NCI-H446 (cell line): Measurements from ENCODE around the gene PSAP.
"Not testable (repeated sequence)": the region's sequence is repeated elsewhere in the genome, so short reads cannot be mapped to it uniquely, and the experiment has no call there.

ENCODE experiments used
- DNase-seq, 2 experiments: peaks; one replicate each; lab custom pipeline; 2025; lab: John Stamatoyannopoulos, UW

Gene PSAP

DNA sequence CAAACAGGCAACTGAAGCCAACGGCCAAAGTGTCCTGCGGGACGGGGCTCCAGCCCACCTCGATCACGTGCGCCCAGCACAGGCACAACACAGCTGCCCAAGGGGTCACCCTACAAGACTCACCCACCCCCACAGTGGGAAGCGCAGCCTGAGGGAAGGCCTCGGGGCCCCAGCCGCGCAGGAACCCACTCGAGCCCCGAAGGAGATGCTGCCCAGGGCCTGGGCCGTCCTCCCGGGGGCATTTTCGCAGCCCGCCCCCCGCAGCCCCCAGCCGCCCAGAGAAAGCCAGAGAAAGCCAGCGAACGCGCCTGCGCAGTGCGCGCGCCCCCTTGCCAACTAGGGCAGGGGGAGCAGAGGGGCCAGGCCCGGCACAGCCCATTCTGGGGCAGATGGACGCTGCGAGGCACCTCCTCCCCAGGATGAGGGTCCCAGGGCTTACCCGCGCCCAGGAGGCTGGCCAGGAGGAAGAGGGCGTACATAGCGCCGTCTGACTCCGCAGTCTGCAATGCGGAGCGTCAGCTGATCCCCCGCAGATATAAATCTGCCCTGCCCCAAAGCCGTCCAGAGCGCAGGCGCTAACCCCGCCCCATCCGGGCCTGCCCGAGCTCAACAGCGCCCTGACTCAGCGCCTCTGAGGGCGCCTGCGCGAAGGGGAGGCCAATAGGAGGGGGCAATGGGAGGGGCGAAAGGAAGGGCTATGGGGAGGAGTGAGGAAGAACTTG lies at the start of gene PSAP:
PSAP (minus strand) TSS at position 509 of the 722 bp plus-strand sequence; CDS start at position 479, 30 bp downstream.
- peak; percentile 87 to 95 for DNase-seq

DNA sequence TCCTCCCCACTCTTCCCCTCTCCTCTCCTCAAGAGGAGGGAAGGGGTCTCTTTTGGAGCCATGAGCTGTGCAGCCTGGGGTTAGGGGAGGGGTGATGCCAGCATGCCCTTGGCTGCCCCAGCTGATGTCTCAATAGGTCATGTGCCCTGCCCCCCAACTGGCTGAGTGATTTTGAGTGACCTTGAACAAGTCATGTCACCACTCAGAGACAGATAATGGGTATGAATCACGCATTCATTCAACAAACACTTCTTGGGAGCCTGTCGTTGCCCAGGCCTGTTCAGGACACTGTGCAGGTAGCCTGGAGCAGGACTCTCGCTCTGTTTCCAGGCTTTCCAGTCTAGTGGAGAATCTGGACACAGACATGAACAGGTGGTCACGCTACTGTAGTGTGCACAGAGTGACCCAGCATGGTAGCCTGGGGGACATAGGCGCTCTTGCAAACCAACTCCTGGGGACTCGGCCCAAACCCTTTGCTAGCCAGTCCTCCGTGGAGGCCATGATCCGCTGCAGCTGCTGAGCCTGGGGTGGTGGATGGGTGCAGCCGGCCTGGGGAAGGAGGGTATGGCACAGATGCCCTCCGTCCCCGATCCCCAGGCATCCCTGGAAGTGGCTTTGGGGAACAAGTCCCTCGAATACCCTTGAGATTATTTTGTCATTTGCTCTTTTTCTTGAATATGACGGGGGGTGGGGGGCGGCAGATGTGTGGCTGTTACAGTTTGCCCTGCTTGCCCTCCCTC lies 49.6 kb upstream of the PSAP start:
- DNase-seq: no peak

DNA sequence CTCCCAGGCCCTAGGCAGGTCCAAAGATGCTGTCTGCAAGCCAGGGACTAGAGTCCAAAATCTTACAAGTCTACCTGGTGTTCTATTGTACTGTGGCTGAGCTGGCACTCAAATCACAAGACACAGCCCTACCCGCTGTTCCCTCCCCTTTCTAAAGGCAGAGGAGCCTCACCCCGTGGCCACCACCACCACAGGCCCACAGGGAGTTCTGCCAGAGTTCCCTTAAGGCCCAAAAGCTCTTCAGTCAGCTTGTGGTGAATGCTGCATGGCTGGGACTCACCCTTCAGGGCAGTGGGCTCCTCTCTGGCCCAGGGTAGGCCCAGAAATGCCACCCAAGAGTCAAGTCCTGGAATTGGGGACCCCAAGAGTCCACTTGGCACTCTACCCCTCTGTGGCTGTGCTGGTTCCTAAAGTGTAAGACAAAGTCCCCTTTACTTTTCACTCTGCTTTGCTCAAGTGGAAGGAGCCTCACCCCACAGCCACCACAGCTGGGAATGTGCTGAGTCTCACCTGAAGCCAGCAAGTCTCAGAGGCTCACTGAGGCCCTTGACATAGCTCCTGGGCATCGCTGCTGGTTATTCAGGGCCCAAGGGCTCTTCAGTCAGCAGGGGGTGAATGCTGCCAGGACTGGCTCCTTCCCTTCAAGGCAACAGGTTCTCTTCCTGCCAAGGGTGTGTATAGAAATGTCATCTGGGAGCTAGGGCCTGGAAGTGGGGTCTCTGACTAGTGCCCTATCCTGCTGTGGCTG lies 48.8 kb upstream of the PSAP start:
- DNase-seq: no peak

DNA sequence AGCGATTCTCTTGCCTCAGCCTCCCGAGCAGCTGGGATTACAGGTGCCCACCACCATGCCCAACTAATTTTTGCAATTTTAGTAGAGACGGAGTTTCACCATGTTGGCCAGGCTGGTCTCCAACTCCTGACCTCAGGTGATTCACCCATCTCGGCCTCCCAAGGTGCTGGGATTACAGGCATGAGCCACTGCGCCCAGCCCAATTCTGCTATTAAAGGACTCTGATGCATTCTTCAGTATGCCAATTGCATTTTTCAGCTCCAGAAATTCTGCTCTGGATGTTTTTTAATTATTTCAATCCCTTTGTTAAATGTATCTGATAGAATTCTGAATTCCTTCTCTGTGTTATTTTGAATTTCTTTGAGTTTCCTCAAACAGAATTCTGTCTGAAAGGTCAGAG lies 47.3 kb upstream of the PSAP start:
- not testable (repeated sequence) for DNase-seq

DNA sequence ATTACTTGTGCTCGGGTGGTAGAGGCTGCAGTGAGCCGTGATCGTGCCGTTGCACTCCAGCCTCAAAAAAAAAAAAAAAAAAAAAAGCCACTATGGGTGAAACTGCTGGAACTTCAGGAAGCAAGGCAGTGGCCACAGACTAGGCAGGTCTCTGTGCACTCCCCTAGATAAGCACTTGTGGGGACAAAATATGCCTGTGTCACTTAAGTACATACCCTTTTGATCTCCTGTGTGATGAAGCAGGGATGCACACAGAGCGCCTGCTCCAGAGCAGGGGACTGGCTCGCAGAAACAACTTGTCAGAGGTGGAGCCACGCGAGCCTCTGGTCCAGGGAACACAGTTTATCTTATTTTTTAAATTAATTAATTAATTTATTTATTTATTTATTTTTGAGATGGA lies 42.9 kb upstream of the PSAP start:
- DNase-seq: no peak

DNA sequence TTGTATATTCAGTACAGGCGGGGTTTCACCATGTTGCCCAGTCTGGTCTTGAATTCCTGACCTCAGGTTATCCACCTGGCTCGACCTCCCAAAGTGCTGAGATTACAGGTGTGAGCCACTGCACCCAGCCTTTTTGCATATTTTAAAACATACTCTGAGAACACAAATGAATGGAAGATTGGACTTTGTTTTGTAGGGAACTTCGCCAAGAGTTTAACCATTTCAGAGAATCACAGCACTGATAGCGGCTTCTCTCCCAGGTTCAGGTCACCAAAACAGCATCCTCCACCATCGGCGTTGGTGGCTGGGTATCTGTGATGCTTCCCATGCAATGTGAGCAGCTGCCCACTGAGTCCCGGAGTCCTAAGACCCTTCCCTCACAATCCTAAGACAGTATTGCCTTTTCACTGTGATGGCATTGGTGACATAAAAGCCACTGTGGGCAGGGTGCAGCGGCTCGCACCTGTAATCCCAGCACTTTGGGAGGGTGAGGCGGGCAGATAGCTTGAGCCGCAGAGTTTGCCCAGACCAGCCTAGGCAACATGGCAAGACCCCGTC lies 42.3 kb upstream of the PSAP start:
- no peak for DNase-seq

DNA sequence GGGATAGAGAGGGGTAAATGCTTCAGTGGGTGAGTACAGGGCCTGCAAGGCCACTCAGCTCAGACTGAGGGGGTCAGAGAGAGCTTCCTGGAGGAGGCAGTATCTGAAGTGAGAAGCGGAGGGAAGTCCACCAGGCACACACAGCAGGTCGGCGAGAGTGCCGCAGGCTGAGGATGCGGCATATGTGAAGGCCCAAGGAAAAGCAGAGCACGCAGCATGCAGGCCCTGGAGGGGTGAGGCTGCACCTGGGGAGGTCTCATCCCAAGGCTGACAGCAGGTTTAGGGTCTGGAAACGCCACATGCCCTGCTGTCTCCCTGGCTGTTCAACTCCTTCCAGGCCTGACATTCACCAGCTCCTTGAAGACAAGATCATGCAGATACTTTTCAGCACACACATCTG lies 40.4 kb upstream of the PSAP start:
- DNase-seq: no peak

DNA sequence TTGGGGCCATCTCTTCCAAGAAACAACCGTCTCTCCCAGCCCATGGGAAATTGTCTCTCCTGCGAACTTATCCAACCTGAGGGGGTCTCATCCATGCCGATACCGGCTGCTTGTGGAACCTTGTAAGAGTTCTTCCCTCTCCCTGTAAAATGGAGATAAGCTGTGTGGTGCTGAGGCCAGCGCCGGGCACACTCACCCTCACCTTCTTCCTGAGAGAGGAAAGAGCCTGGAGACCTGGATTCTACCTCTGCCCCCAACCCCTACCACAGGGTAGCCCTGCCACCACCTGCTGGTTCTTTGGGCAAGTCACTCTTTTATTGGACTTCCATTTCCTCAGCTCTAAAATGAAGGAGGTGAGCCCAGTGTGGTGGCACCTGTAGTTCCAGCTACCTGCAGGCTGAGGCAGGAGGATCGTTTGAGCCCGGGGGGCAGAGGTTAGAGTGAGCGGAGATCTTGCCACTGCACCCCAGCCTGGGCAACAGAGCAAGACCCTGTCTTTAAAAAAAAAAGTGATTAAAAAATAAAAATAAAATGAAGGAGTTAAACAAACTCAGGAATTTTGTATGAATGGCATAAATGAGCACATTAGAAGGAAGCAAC lies 38.4 kb upstream of the PSAP start:
- DNase-seq: no peak

DNA sequence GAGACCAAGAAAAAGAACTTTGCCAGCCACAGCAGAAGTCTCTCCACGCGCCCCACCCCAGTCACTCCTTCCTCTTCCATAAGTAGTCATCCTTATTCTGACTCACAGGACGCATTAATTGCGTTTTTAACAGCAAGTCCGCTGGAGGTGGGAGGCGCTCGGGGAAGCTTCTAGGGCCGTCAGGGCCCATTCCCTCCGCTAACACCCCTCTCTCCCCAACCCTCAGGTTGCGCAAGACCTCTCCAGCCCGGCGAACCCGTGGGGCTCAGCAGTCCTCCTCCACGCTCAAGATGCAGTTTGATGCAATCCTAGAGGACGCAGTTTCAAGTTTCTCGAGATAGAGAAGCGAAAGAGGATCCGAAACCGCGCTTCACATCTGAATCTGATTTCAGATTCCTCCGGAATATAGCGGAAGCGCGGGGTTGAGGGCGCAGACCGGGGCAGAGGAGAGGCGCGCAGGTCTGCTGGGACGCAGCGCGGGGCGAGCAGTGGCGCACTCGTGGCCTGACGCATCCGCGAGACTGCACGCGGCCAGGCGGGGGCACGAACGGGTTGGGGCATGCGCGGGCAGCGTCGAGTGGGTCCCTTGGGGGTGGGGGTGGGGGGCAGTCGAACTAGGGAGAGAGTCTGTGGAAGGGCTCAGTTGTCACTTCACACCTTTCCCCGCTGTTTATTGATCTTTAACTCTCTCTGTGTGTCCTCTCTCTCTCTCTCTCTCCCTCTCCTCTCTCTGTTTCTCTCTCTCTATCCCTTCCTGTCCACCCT lies 37.8 kb upstream of the PSAP start:
- DNase-seq: peak in 1 of 2 experiments; percentile 24

DNA sequence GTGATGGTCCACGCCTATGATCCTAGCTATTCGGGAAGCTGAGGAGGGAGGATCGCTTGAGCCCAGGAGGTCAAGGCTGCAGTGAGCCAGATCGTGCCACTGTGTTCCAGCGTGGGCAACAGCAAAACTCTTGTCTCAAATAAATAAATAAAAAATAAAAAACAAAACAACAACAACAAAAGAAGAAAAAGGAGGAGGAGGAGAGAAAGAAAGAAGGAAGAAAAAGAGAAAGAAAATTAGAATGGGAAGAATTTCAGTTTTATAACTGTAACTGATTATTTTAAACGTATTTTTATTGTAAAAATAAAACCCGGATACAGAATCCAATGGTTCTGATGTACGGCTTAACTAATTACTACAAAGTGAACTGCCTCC lies 37.2 kb upstream of the PSAP start:
- DNase-seq: no peak

DNA sequence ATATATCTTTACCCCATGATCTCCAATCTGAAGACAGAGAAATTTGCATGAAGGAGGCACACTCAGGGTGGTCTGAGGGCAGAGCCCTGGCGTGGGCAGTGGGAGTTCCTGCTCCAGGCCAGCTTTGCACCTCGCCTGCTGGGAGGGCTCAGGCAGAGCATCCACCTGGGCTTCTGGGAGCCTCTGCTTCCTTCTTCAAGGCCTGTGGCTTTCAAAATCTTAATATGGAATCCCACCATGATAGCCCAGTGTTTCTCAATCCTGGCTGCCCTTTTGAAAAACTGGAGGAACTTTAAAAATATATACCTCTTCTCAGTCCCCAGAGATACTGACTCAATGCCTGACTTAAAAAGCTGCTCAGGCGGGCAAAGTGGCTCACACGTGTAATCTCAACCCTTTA lies 36.7 kb upstream of the PSAP start:
- DNase-seq: no peak

DNA sequence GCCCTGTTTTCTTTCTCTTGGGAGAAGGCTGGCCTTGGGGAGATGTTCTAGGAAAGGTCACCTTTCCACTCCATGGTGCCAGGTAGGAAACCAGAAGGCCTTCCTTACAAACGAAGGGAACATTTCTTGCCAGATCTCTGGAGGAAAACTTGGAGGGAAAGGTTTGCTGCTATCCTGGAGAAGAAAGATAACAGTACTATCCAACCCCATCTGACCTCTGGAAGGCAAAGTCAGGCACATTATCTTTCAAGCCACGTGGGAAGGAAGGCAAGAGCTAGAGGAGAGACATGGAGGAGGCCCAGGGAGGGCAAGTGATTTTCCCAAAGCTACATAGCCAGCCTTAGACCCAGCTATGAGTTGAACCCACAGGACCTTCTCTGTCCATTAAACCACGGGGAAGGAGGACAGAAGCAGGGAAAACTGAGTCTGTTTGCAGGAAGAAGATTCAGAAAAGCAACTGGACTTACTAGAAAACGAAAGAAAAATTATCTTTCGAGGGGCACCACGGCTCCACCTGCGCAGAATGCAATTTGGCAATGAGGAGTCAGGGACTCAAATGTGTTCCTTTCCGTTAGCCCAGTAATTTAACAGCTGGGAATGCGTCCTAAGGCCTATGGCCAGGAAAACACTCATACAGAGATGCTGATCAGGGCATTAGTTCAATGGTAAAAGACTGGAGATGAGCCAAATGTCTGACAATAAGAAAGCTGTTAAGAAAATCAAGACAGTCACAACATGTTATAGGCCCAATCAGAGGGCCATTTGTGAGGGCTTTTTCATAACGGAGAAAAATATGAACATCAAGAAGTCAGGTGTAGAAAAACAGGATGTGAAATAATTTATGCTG lies 32.0 kb upstream of the PSAP start:
- DNase-seq: peak in 1 of 2 experiments; percentile 37

DNA sequence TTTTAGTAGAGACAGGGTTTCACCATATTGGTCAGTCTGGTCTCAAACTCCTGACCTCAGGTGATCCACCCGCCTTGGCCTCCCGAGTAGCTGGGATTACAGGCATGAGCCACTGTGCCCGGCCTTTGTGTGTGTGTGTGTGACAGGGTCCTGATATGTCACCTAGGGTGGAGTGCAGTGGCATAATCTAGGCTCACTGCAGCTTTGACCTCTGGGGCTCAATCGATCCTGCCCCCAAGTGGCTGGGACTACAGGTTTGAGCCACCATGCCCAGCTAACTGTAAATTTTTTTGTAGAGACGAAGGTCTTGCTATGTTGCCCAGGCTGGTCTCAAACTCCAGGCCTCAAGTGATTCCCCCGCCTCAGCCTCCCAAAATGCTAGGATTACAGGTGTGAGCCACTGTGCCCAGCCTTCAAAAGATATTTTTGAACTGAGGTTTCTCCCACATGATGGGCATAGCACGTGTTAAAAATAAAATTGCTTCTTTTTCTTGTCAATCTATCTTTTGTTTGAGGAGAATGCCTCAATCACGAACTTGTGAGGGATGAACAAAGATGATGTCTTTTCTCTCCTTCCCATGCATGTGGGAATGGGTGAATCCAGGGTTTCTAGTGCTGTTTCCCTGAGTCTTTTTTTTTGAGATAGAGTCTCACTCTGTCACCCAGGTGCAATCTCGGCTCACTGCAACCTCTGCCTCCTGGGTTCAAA lies 30.8 kb upstream of the PSAP start:
- DNase-seq: no peak

DNA sequence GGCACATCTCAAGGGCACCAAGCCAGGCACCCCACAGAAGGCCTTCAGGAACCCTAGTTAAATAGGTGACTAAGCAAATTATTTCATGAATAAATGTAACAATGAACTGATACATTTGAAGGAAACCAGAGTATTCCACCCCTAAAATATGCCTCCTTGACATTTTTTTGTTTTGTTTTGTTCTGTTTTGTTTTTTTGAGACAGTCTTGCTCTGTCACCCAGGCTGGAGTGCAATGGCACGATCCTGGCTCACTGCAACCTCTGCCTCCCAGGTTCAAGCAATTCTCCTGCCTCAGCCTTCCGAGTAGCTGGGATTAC lies 30.2 kb upstream of the PSAP start:
- DNase-seq: not testable (repeated sequence)

DNA sequence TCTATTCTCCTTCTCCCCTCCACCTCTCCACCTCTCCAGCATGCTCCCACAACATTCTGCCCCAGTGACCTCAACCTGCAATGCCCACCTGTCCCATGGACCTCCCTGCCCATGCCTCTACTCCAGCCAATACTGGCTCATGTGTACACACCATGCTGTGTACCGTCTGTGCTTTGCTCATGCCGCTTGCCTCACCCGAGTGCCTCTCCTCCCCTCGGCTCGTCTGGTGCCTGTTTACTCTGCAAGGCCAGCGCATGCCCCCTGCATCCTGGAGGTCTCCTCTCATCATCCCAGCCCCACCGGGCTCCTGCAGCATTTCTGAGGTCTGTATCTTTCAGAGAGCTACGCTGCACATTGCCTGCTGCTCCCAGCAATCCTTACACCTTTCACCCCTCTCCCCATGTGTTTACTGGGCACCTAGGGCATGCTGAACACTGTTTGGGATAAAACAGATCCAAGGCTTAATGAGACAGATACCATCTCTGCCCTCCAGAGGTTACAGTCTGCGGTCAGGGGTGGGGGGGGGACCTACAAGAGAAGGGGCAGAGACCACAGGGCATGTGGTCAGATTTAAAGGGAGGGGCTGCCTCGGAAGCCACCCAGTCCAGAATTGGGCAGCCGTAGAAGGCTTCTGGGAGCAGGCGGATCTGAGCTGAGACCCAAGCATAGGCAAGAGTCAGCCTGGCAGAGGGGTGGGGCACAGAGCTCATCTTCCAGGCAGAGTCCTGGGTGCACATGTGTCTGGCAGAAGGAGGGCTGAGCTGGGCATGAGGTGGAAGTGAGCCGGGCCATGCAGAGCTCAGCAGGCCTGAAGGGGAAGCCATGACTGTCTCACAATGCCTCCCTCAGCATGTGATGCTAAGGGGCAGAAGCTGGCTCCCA lies 29.6 kb upstream of the PSAP start:
- DNase-seq: peak; percentile 40 to 65

DNA sequence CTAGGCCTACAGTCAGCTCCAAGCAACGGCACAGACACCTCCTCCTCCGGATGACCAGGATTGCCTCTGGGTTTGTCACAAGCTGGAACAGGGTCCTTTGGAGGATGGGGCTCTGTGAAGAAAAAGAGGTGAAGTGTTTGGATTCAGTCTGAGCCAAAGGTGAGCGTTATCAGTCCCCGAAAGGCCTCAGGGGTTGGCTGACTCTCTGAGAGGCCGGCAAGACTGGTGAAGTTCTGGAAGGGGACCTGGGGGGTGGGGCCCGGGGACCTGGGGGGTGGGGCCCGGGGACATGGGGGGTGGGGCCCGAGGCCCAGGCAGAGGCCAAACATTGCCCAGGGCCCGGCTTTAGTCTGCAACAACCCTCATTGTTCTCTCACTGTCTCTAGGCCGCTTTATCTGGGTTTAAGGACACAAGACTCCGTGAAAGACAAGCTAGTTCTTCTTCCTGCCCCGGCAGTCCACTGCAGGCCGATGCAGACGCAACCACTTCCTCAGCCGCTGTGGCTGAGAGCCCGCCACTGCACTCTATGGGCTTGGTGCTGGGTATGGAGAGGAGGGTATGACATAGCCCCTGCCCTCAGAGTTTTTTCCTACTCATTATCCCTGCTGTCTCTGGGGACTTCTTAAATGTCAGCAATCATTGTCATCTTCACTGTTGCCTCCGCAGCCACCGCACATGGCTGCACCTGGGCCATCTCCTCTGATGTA lies 27.4 kb upstream of the PSAP start:
- no peak for DNase-seq

DNA sequence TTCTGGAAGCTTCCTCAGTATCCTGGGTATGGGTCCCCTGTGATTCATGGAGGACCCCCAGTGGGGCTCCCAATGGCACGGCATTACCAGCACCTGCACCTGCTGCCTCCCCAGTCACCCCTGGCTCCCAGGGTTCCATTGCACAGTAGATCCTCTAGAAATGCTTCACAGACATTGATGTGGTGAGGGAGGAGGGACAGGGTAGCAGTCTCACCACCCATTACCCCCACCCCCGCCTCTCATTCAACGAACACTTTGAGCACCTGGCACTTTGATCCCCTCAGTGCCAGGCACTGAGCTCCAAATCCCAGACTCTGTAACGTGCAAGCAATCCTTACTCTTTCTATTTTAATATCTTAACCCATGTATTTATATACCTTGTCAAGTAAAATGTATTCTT lies 26.8 kb upstream of the PSAP start:
- no peak for DNase-seq

DNA sequence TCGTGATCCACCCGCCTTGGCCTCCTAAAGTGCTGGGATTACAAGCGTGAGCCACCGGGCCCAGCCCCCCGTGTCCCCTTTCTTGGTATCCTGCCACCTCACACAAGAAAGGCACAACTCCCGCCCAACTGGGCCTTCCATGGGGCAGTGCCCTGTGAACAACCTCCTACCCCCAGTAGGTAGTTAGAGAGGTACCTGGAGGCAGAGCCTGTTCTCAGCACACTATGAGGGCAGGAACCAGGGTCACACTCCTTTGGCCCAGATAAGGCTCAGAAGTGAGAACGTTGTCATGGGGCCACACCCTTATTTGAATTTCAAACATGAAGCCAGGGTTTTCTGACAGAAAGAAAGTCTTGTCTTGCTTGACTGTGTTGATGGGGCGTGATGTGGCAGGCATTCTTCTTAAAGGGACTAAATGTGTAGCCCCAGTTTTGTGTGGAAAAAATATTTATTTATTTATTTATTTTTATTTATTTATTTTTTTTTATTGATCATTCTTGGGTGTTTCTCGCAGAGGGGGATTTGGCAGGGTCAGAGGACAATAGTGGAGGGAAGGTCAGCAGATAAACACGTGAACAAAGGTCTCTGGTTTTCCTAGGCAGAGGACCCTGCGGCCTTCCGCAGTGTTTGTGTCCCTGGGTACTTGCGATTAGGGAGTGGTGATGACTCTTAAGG lies 23.8 kb upstream of the PSAP start:
- DNase-seq: not testable (repeated sequence)
